Measurements from ENCODE around the gene KCNK18.

GRCh38 chr10:117178190-117178589, 19.1 kb upstream of the KCNK18 start:
- no peak for TF ChIP-seq CTCF (IDR thresholded peaks at IDR 0.05; ENCODE audit: low read length)
- TF ChIP-seq EZH2 (IDR thresholded peaks at IDR 0.05; ENCODE audit: borderline replicate concordance, low read length), result no peak
